ENCODE measurements around the gene SYN1. TPM values are rescaled to one million over a fixed set of nuclear protein-coding genes. Genes with fewer than 3 reads are reported as not detected.

Gene SYN1
- total RNA-seq, 2 donors from 2014 or later: 6.4 to 7.0 TPM

- Histone ChIP-seq H3K27ac (no peak overlapping the region), H3K4me3 (peak overlapping the region; percentile 51 to 54), H3K36me3 (no peaks in the 10 kb centered on the region), H3K27me3 (no peaks in the 10 kb centered on the region), H3K9me3 (peaks cover 0 to 6% of the 10 kb centered on the region in 2 donors), H3K4me1 (no peaks in the 10 kb centered on the region)
- DNase-seq (ENCODE audit: low spot score): no peak
- no peak for TF ChIP-seq CTCF (IDR thresholded peaks at IDR 0.05)
These were observed 95.9 kb downstream of the SYN1 start for GRCh38 chrX:47523713-47524166.

- Histone ChIP-seq H3K4me3 (peak overlapping the region; percentile 51 to 54), H3K27ac (no peak overlapping the region), H3K27me3 (no peaks in the 10 kb centered on the region), H3K4me1 (no peaks in the 10 kb centered on the region), H3K9me3 (peaks cover 0 to 6% of the 10 kb centered on the region in 2 donors), H3K36me3 (no peaks in the 10 kb centered on the region)
- TF ChIP-seq CTCF (IDR thresholded peaks at IDR 0.05): peak; percentile 50 to 85
- DNase-seq (ENCODE audit: low spot score): peak; percentile 72
These were observed 96.4 kb downstream of the SYN1 start for GRCh38 chrX:47523297-47523696.

Small RNAs within 50 kb of the gene (microRNA-seq; reads per million reads assigned to microRNA genes)
- gene MIR4769 (ENCODE audit: borderline number of aligned reads in 2 of 2, borderline replicate concordance in 1 of 2): 0.71 to 1.4 reads per million in 2 donors

Other genes starting within 250 kb of the SYN1 start
- gene ZNF157, start 249.3 kb downstream of the SYN1 start, total RNA-seq: under 1 TPM in 1 of 2 donors, not detected in 1; 0.19 TPM
- 10 to 100 TPM; 10.5 to 12.1 TPM for gene ZNF41, start 136.6 kb downstream of the SYN1 start, total RNA-seq
- 10 to 100 TPM; 41.7 to 53.9 TPM for gene ARAF, start 58.7 kb downstream of the SYN1 start, total RNA-seq
- 100 to 1,000 TPM; 218 to 823 TPM for gene TIMP1, start 37.4 kb downstream of the SYN1 start, total RNA-seq
- gene CFP, start 10.1 kb upstream of the SYN1 start, total RNA-seq: 1 to 10 TPM; 2.2 to 6.3 TPM
- 10 to 100 TPM; 21.9 to 28.9 TPM for gene ELK1, start 30.7 kb upstream of the SYN1 start, total RNA-seq
- 100 to 1,000 TPM; 108 to 158 TPM for gene UXT, start 39.3 kb upstream of the SYN1 start, total RNA-seq
- 1 to 10 TPM; 3.6 to 4.7 TPM for gene ZNF81, start 217.0 kb upstream of the SYN1 start, total RNA-seq

Measured in right atrium auricular region (tissue), 2 donors.